Measurements from ENCODE around the gene STRA6. TPM values are rescaled to one million over a fixed set of nuclear protein-coding genes. Genes with fewer than 3 reads are reported as not detected.

The STRA6 gene
- total RNA-seq, 1 experiment from 2014 or later = 0.54 TPM

DNA sequence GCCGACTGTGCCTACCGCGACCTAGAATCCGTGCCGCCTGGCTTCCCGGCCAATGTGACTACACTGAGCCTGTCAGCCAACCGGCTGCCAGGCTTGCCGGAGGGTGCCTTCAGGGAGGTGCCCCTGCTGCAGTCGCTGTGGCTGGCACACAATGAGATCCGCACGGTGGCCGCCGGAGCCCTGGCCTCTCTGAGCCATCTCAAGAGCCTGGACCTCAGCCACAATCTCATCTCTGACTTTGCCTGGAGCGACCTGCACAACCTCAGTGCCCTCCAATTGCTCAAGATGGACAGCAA lies 27.7 kb downstream of the STRA6 start:
- H3K79me2 ChIP-seq (ENCODE audit: insufficient read depth, low read length) = no peaks in the 10 kb centered on the region
- H3K9ac ChIP-seq (ENCODE audit: low read length) = no peak overlapping the region
- no peaks in the 10 kb centered on the region for H3K36me3 ChIP-seq (ENCODE audit: control insufficient read depth in 1 of 2, insufficient read depth in 2 of 2, low read length in 2 of 2)
- no peaks in the 10 kb centered on the region for H4K20me1 ChIP-seq (ENCODE audit: insufficient read depth)
- TF ChIP-seq SRF (IDR thresholded peaks at IDR 0.05; ENCODE audit: low read depth) (no peak), ZFX (IDR thresholded peaks at IDR 0.05) (no peak), POLR2A (IDR thresholded peaks at IDR 0.05; ENCODE audit: borderline replicate concordance, extremely low read depth, insufficient read depth, insufficient read length) (no peak), CEBPB (IDR thresholded peaks at IDR 0.05; ENCODE audit: low read depth) (no peak), POLR2AphosphoS5 (IDR thresholded peaks at IDR 0.05; ENCODE audit: low read depth, low read length) (no peak), MAX (IDR thresholded peaks at IDR 0.05) (no peak), TCF7L2 (IDR thresholded peaks at IDR 0.05; ENCODE audit: borderline replicate concordance, extremely low read depth, insufficient read depth, insufficient read length) (no peak), SP1 (IDR thresholded peaks at IDR 0.05; ENCODE audit: low read depth) (no peak), CBX3 (IDR thresholded peaks at IDR 0.05; ENCODE audit: low read depth) (no peak), EZH2 (IDR thresholded peaks at IDR 0.05) (no peak), CTCF (IDR thresholded peaks at IDR 0.05 in 2 of 3, conservative IDR thresholded peaks at IDR 0.05 in 1 of 3; ENCODE audit: borderline replicate concordance in 1 of 3, insufficient read depth in 1 of 3, low read depth in 2 of 3, low read length in 2 of 3) (no peak)
- no peak for DNase-seq (ENCODE audit: low read depth, low spot score)
- H2AFZ ChIP-seq (ENCODE audit: low read depth, low read length, poor library complexity, severe bottlenecking) = no peak overlapping the region
- H3K27me3 ChIP-seq (ENCODE audit: insufficient read depth, low read length) = peaks cover 4% of the 10 kb centered on the region; the same call in 1 of the 2 replicates
- CTCF ChIA-PET = no interaction called here
- no peak for ATAC-seq
- no peak overlapping the region for H3K4me3 ChIP-seq (replicated peaks in 1 of 2; ENCODE audit: low read depth in 1 of 2, low read length in 2 of 2)
- H3K9me2 ChIP-seq (ENCODE audit: insufficient read depth) = no peaks in the 10 kb centered on the region
- no peak overlapping the region for H3K27ac ChIP-seq (ENCODE audit: low read depth, low read length)
- H3K9me3 ChIP-seq (ENCODE audit: control insufficient read depth in 1 of 2, insufficient read depth in 1 of 2, low read depth in 1 of 2, low read length in 2 of 2) = no peaks in the 10 kb centered on the region
- no peak overlapping the region for H3K4me2 ChIP-seq (ENCODE audit: low read length)
- H3K4me1 ChIP-seq (ENCODE audit: control insufficient read depth in 1 of 2, insufficient read depth in 2 of 2, low read length in 2 of 2) = peaks cover 8 to 17% of the 10 kb centered on the region in 2 experiments; a peak in 3 of 4 replicates
- intact Hi-C loops (cut with micrococcal nuclease) = no loop called here
- BruUV-seq (replicated peaks) = no TSS peak
- POLR2A ChIA-PET = no interaction called here
- RAD21 ChIA-PET (ENCODE audit: low non-redundant PET in 1 of 2, low total read pairs in 2 of 2, uncharacterized antibody in 2 of 2, unreplicated experiment in 2 of 2) = no interaction called here

Measured in HCT116 (cell line).